Effector memory CD4-positive, alpha-beta T cell (primary cell): ENCODE measurements around the gene ZC3H4.

Source experiments
- DNase-seq, 3 donors: peaks; one replicate each; pipeline ENCODE4 v3.0.0-alpha.2; 2020
- H3K27ac ChIP-seq: 2 replicates; pipeline ENCODE4 v1.7.0; 2013; ENCODE audit warnings: mild to moderate bottlenecking, low read length, moderate library complexity; ENCODE audit not compliant: insufficient read depth, poor library complexity, severe bottlenecking
- H3K27me3 ChIP-seq: replicated peaks from 2 replicates; pipeline ENCODE4 v1.7.0; 2013; ENCODE audit warnings: mild to moderate bottlenecking, low read length; ENCODE audit not compliant: insufficient read depth, control insufficient read depth, poor library complexity, severe bottlenecking
- H3K36me3 ChIP-seq: 2 replicates; pipeline ENCODE4 v1.7.0; 2013; ENCODE audit warnings: mild to moderate bottlenecking, low read length, moderate library complexity; ENCODE audit not compliant: control insufficient read depth, insufficient read depth
- H3K4me1 ChIP-seq: 2 replicates; pipeline ENCODE4 v1.7.0; 2013; ENCODE audit warnings: low read length, mild to moderate bottlenecking; ENCODE audit not compliant: control insufficient read depth, insufficient read depth, poor library complexity, severe bottlenecking
- H3K4me3 ChIP-seq: 2 replicates; pipeline ENCODE4 v1.7.0; 2013; ENCODE audit warnings: low read length, low read depth, mild to moderate bottlenecking; ENCODE audit not compliant: insufficient read depth, poor library complexity, severe bottlenecking
- H3K9me3 ChIP-seq: 2 replicates; pipeline ENCODE4 v1.7.0; 2013; ENCODE audit warnings: mild to moderate bottlenecking, low read length, moderate library complexity; ENCODE audit not compliant: control insufficient read depth

ZC3H4 gene

GRCh38 chr19:47134545-47134944 lies 21.0 kb upstream of the ZC3H4 start:
- H3K27ac ChIP-seq, result no peak overlapping the region
- H3K4me3 ChIP-seq, result no peak overlapping the region
- no peaks in the 10 kb centered on the region for H3K9me3 ChIP-seq
- no peaks in the 10 kb centered on the region for H3K27me3 ChIP-seq
- peaks cover 13% of the 10 kb centered on the region for H3K4me1 ChIP-seq
- peaks cover 4% of the 10 kb centered on the region for H3K36me3 ChIP-seq
- no peak for DNase-seq

GRCh38 chr19:47133021-47133471 lies 19.5 kb upstream of the ZC3H4 start:
- Histone ChIP-seq H3K4me1 (peaks cover 13% of the 10 kb centered on the region), H3K4me3 (no peak overlapping the region), H3K9me3 (no peaks in the 10 kb centered on the region), H3K36me3 (no peaks in the 10 kb centered on the region), H3K27me3 (no peaks in the 10 kb centered on the region), H3K27ac (no peak overlapping the region)
- DNase-seq, result no peak

- DNase-seq, result no peak
- Histone ChIP-seq H3K4me1 (peaks cover 13% of the 10 kb centered on the region), H3K27ac (no peak overlapping the region), H3K4me3 (peak overlapping the region; percentile 96), H3K9me3 (no peaks in the 10 kb centered on the region), H3K36me3 (no peaks in the 10 kb centered on the region), H3K27me3 (no peaks in the 10 kb centered on the region)
These were observed 18.7 kb upstream of the ZC3H4 start for GRCh38 chr19:47132194-47132852.

- H3K9me3 ChIP-seq, result no peaks in the 10 kb centered on the region
- DNase-seq, result peak; percentile 82 to 87 (median 86)
- H3K36me3 ChIP-seq, result no peaks in the 10 kb centered on the region
- peak within 1 kb of the TSS; percentile 81 for H3K27ac ChIP-seq
- peaks cover 13% of the 10 kb centered on the region for H3K4me1 ChIP-seq
- H3K4me3 ChIP-seq, result peak within 1 kb of the TSS; percentile 96
- no peaks in the 10 kb centered on the region for H3K27me3 ChIP-seq
These were observed 17.1 kb upstream of the ZC3H4 start, which contains the start of gene SAE1 for GRCh38 chr19:47130589-47131227. SAE1 (plus strand) TSS chr19:47130835; CDS start chr19:47130931, 96 bp downstream.

GRCh38 chr19:47130120-47130588 lies 16.6 kb upstream of the ZC3H4 start:
- no peak for DNase-seq
- Histone ChIP-seq H3K4me3 (peak overlapping the region; percentile 96), H3K4me1 (peaks cover 13% of the 10 kb centered on the region), H3K9me3 (no peaks in the 10 kb centered on the region), H3K36me3 (no peaks in the 10 kb centered on the region), H3K27me3 (no peaks in the 10 kb centered on the region), H3K27ac (no peak overlapping the region)

GRCh38 chr19:47129579-47129978 lies 16.0 kb upstream of the ZC3H4 start:
- Histone ChIP-seq H3K27me3 (no peaks in the 10 kb centered on the region), H3K27ac (no peak overlapping the region), H3K9me3 (no peaks in the 10 kb centered on the region), H3K4me1 (peaks cover 13% of the 10 kb centered on the region), H3K36me3 (no peaks in the 10 kb centered on the region), H3K4me3 (no peak overlapping the region)
- DNase-seq, result no peak

DNA sequence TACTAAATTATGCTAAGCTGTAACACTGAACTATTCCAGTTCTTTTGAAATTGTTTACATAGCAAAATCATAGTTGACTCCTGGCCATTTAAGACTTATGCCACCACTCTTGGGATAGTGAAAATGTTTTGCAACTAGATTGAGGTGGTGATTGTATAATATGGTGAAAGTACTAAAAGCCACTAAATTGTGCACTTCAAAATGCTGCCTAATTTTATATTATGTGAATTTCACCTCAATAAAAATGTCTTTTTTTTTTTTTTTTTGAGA lies 12.0 kb upstream of the ZC3H4 start:
- Histone ChIP-seq H3K27me3 (no peaks in the 10 kb centered on the region), H3K4me3 (no peak overlapping the region), H3K9me3 (no peaks in the 10 kb centered on the region), H3K4me1 (no peaks in the 10 kb centered on the region), H3K36me3 (no peaks in the 10 kb centered on the region), H3K27ac (no peak overlapping the region)
- no peak for DNase-seq

- Histone ChIP-seq H3K4me3 (no peak overlapping the region), H3K27ac (no peak overlapping the region), H3K27me3 (no peaks in the 10 kb centered on the region), H3K9me3 (no peaks in the 10 kb centered on the region), H3K36me3 (no peaks in the 10 kb centered on the region), H3K4me1 (no peaks in the 10 kb centered on the region)
- DNase-seq, result no peak
These were observed 11.5 kb upstream of the ZC3H4 start for GRCh38 chr19:47124937-47125668.

- Histone ChIP-seq H3K4me1 (no peaks in the 10 kb centered on the region), H3K9me3 (no peaks in the 10 kb centered on the region), H3K27ac (no peak overlapping the region), H3K4me3 (no peak overlapping the region), H3K27me3 (no peaks in the 10 kb centered on the region), H3K36me3 (no peaks in the 10 kb centered on the region)
- no peak for DNase-seq
These were observed 9.8 kb upstream of the ZC3H4 start for GRCh38 chr19:47123406-47123805.
